Measurements from ENCODE around the gene LRRTM4.
"Not testable (repeated sequence)": the region's sequence is repeated elsewhere in the genome, so short reads cannot be mapped to it uniquely, and the experiment has no call there.

Gene LRRTM4

GRCh38 chr2:76713312-76713711 is 808.9 kb downstream of the LRRTM4 start:
- no peak for DNase-seq

- peak; percentile 56 for DNase-seq
These were observed 810.7 kb downstream of the LRRTM4 start for GRCh38 chr2:76711490-76711889.

- DNase-seq = no peak
These were observed 821.3 kb downstream of the LRRTM4 start for GRCh38 chr2:76700894-76701293.

- DNase-seq = not testable (repeated sequence)
These were observed 824.0 kb downstream of the LRRTM4 start for GRCh38 chr2:76697998-76698713.

Data from NCI-H2107 (cell line).